DND-41 (cell line): Measurements from ENCODE around the gene TRIM47.

Source experiments
- ATAC-seq: fragments of 200-7000 bp; cut with Tn5 transposase; 3 replicates; pipeline ENCODE4 v1.9.1; 2021; ENCODE audit warnings: low read depth; ENCODE audit not compliant: insufficient read depth
- DNase-seq: peaks from one replicate; pipeline ENCODE4 v3.0.0-alpha.2; 2020
- H2AFZ ChIP-seq: 2 replicates; pipeline ENCODE4 v1.6.0; 2012; ENCODE audit warnings: low read depth, low read length
- H3K27ac ChIP-seq: 2 replicates; pipeline ENCODE4 v1.5.1; 2012; ENCODE audit warnings: low read length, inconsistent platforms
- H3K27me3 ChIP-seq: fragments of 200-600 bp; sonication (generic); 2 replicates; pipeline ENCODE4 v1.6.0; 2012; ENCODE audit warnings: low read length, mild to moderate bottlenecking, inconsistent platforms; ENCODE audit not compliant: insufficient read depth, poor library complexity
- H3K36me3 ChIP-seq: 2 replicates; pipeline ENCODE4 v1.5.1; 2012; ENCODE audit warnings: low read length, inconsistent platforms; ENCODE audit not compliant: insufficient read depth
- H3K4me1 ChIP-seq: 2 replicates; pipeline ENCODE4 v1.5.1; 2012; ENCODE audit warnings: mild to moderate bottlenecking, low read length; ENCODE audit not compliant: insufficient read depth
- H3K4me2 ChIP-seq: 2 replicates; pipeline ENCODE4 v1.6.0; 2012; ENCODE audit warnings: mild to moderate bottlenecking, moderate library complexity, low read length, inconsistent platforms; ENCODE audit not compliant: insufficient read depth
- H3K4me3 ChIP-seq, 2 experiments: fragments of 200-600 bp in 1 of 2; shearing (Covaris generic) in 1 of 2; 2 replicates each; pipeline ENCODE4 v1.5.1; 2012 to 2016; ENCODE audit warnings: inconsistent platforms in 2 of 2, low read length in 2 of 2, mild to moderate bottlenecking in 2 of 2, low read depth in 1 of 2, moderate library complexity in 1 of 2
- H3K79me2 ChIP-seq: 2 replicates; pipeline ENCODE4 v1.6.0; 2012; ENCODE audit warnings: low read length, inconsistent platforms; ENCODE audit not compliant: insufficient read depth
- H3K9ac ChIP-seq: 2 replicates; pipeline ENCODE4 v1.6.0; 2012; ENCODE audit warnings: low read depth, mild to moderate bottlenecking, inconsistent platforms, low read length, moderate library complexity
- H3K9me3 ChIP-seq: 2 replicates; pipeline ENCODE4 v1.5.1; 2012; ENCODE audit warnings: low read length, moderate library complexity, mild to moderate bottlenecking, inconsistent platforms; ENCODE audit not compliant: insufficient read depth, severe bottlenecking
- H4K20me1 ChIP-seq: 2 replicates; pipeline ENCODE4 v1.6.0; 2012; ENCODE audit warnings: low read length; ENCODE audit not compliant: insufficient read depth
- CTCF ChIP-seq: IDR thresholded peaks from 2 replicates; pipeline ENCODE4 v1.5.1; 2012; ENCODE audit warnings: borderline replicate concordance, low read length, moderate library complexity, mild to moderate bottlenecking; ENCODE audit not compliant: poor library complexity, severe bottlenecking; ENCODE audit errors: extremely low read depth
- EZH2 ChIP-seq: IDR thresholded peaks from 3 replicates; pipeline ENCODE4 v1.6.1; 2012; ENCODE audit warnings: borderline replicate concordance, low read depth, mild to moderate bottlenecking, moderate library complexity, low read length, inconsistent platforms; ENCODE audit not compliant: severe bottlenecking

Gene TRIM47

GRCh38 chr17:75834928-75835653 is 43.3 kb downstream of the TRIM47 start:
- Histone ChIP-seq H3K36me3 (peaks cover 55% of the 10 kb centered on the region), H4K20me1 (peaks cover 2% of the 10 kb centered on the region; the same call in 1 of the 2 replicates), H3K27ac (no peak overlapping the region), H3K4me2 (no peak overlapping the region), H3K9me3 (no peaks in the 10 kb centered on the region), H3K79me2 (no peaks in the 10 kb centered on the region), H2AFZ (no peak overlapping the region), H3K4me1 (no peaks in the 10 kb centered on the region), H3K4me3 (no peak overlapping the region), H3K9ac (no peak overlapping the region), H3K27me3 (no peaks in the 10 kb centered on the region)
- no peak for TF ChIP-seq CTCF
- TF ChIP-seq EZH2: no peak
- DNase-seq (no peak), ATAC-seq (no peak)

- H3K27me3 ChIP-seq: no peaks in the 10 kb centered on the region
- no peaks in the 10 kb centered on the region for H3K9me3 ChIP-seq
- no peak for DNase-seq
- H3K4me2 ChIP-seq: no peak overlapping the region
- no peak for ATAC-seq
- no peak overlapping the region for H3K9ac ChIP-seq
- no peak for TF ChIP-seq CTCF
- TF ChIP-seq EZH2: no peak
- H3K4me3 ChIP-seq: no peak overlapping the region
- H3K27ac ChIP-seq: no peak overlapping the region
- no peak overlapping the region for H2AFZ ChIP-seq
- peaks cover 55% of the 10 kb centered on the region for H3K36me3 ChIP-seq
- no peaks in the 10 kb centered on the region for H3K79me2 ChIP-seq
- H3K4me1 ChIP-seq: no peaks in the 10 kb centered on the region
- H4K20me1 ChIP-seq: peaks cover 3% of the 10 kb centered on the region; the same call in 1 of the 2 replicates
Observed at GRCh38 chr17:75834279-75834920, 44.0 kb downstream of the TRIM47 start.

- DNase-seq (peak; percentile 25), ATAC-seq (peak; percentile 37)
- Histone ChIP-seq H3K27ac (no peak overlapping the region), H3K79me2 (no peaks in the 10 kb centered on the region), H4K20me1 (peaks cover 6% of the 10 kb centered on the region; the same call in 1 of the 2 replicates), H3K36me3 (peaks cover 62% of the 10 kb centered on the region), H3K9me3 (no peaks in the 10 kb centered on the region), H3K9ac (no peak overlapping the region), H3K4me2 (no peak overlapping the region), H2AFZ (no peak overlapping the region), H3K4me3 (no peak overlapping the region), H3K27me3 (no peaks in the 10 kb centered on the region), H3K4me1 (no peaks in the 10 kb centered on the region)
- TF ChIP-seq CTCF (no peak), EZH2 (no peak)
Observed at GRCh38 chr17:75832652-75833400, 45.6 kb downstream of the TRIM47 start.
